ENCODE data around the gene STIM1.

STIM1 gene

DNA sequence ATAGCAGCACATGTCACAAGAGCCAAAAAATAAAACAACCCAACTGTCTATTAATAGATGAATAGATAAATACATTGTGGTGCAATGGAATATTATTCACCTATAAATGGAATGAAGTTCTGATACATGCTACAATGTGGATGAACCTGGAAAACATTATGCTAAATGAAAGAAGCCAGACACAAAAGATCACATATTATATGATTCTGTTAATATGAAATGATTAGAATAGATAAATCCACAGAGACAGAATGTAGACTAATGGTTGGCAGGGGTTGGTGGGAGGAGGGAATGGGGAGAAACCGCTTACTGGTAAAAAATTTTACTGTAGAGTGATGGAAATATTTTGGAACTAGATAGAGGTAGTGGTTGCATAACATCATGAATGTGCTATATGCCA, 206.2 kb downstream of the STIM1 start:
- DNase-seq (ENCODE audit: low spot score) (no peak), FAIRE-seq (no peak)

DNA sequence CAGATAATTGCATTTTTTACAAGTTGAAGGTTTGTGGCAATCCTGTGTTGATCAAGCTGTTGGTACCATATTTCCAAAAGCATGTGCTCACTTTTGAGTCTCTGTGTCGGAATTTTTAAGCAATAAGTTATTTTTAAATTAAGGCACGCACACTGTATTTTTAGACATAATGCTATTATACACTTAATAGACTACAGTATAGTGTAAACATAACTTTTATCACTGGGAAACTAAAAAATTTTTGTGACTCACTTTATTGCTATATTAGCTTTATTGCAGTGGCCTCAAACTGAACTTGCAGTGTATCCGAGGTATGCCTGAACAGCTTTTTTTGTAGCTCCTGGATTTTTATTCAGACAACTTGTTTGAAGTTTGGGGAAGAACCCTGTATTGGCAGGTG, 207.9 kb downstream of the STIM1 start:
- DNase-seq (ENCODE audit: low spot score) = no peak
- no peak for FAIRE-seq

DNA sequence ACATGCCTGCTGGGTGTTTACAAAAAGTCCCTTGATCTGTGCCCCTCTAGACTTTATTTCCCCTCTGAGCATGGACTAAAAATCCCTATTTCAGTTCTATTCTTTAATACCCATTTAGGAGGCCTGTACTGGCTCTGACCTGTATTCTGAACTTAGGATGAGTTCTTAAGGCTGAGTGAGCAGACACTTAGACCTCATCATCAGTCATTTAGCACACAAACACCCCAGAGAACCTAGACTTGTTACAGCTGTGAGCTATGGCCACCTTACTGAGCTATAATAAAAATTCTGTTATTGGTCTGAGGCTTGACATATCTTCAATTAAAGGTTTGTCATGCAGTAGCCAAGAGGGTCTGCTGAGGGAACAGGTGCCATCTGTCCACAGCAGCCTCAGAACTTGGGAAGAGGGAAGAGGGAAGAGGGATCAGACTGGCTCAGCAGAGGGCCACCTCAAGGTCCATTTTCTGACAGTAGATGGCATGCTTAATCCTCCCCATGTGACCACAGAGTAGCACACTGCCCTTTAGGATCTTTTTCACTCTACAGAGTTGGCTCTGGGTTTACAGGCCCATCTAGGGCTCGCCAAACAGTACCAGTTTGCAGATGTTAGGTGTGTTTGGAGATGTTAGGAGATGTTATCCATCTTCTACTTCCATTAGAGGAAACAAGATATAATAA, 209.0 kb downstream of the STIM1 start:
- FAIRE-seq = no peak
- no peak for DNase-seq (ENCODE audit: low spot score)

DNA sequence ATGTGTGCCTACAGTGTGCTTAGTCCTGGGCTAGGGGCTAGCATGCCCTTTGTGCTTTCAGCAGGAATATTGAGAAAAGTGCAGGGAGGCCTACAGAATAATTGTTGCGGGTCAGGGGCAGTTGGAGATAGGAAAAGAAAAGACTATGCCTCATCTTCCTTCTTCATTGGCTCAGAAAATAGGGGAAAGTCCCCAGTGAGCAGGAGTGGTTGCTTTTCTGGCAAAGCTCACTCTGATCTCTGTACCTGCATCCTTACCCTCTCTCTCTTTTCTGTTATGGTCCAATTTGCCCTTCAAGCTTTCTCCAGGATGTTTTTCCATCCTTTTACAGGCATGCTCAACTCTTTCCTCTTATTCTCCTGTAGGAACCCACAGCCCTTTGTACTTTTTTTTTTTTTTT, 209.6 kb downstream of the STIM1 start:
- no peak for FAIRE-seq
- no peak for DNase-seq (ENCODE audit: low spot score)

DNA sequence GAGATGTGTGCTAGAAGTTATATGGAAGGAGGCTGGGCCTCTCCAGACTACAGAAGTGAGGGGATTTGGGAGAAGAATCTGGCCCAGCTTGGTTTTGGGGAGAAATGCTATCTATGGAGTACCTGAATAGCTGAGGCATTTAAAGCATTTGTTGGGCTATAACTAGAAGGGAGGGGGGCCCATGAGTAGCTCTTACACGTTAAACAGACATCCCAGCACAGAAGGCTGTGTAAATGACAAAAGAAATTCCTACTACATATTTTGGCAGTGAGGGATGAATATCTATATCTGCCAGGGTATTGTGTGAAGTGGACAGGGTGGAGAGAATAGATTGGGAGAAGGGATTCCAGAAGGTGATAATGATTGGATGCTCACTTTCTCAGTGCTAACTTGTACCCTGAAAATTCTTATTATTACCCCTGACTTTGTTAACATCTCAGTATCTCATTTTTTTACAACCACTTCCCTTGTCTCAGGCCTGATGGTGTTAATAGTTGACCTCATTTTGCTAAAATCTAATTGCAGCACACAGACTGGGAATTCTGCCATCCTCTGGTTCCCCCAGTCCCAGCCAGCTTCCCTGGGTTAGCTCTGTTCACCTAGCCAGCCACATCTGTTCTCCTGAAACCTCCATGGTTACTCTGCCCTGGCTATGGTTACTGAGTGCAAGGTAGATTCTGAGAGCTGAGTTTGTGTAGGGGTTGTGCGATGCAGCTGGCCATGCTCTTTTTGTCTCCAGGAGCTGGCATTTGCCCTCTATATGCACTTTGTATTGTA, 210.3 kb downstream of the STIM1 start:
- no peak for FAIRE-seq

DNA sequence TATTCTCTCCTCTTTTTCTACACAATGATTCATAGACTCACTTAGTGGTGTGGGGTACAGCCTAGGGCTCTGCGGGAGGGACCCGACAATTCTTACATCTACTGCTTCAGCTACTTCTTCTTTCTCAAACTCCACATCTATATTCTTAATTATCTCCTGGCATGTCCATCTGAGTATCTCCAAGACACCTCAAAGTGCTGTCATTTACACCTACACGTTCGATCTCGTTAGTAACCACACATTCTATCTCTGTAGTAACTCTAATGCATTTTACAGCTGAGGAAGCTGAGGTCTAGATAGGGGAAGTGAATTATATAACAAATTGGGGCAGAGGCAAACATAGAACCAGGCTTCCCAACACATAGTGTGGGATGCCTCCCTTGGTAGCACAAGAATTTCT, 211.4 kb downstream of the STIM1 start:
- FAIRE-seq = no peak
- DNase-seq (ENCODE audit: low spot score) = no peak

More for the DNA sequence above, 210.3 kb downstream of the STIM1 start:
- no peak for DNase-seq (ENCODE audit: low spot score)

DNA sequence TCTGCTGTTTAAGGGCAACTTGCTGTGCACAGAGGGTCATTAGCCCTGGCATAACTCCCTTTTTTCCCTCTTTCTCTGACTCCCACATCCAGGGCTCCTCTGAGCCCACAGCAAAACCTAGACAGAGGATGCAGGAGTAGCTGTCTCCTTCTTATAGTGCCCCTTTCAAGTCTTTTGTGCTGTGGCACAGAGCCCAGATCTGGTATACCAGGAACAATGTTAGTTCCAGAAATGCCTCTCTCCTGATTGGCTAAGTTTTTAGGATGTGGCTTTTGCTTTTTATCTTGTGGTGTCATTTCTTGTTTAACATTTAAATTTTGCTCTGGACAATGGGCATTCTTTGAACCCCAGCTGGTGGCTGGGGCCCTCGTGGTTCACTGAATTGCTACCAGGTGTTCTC, 213.5 kb downstream of the STIM1 start:
- no peak for DNase-seq (ENCODE audit: low spot score)
- FAIRE-seq = no peak

DNA sequence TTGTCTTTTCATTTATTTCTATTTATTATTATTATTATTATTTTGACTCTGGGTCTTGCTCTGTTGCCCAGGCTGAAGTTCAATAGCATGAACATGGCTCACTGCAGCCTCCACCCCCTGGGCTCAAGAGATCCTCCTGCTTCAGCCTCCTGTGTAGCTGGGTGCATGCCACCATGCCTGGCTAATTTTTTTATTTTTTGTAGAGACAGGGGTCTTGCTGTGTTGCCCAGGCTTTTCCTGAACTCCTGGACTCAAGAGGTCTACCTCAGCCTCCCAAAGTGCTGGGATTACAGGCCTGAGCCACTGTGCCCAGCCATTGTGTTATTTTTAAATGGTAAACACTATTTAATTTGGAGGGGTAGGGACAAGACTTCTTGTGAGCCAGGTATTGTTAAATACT, 215.9 kb downstream of the STIM1 start:
- no peak for DNase-seq (ENCODE audit: low spot score)

DNA sequence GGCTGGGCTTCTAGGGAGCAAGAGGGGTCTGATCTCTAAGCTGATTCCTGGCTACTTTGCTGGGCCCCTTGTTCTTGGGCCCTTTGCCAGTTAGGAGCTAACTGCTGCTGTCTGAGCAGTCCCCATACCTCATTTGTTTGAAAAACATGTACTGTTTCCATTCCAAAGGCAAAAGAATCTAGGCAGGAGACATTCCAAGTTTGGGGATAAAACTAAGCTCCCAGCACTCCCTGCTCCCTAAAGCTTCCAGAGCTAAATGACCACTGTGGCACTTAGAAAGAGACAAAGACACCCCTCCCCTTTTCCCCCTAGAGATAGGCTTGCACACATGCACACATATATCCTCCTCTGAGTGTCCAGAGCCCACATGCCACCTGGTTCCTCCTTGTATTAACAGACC, 216.4 kb downstream of the STIM1 start:
- no peak for DNase-seq (ENCODE audit: low spot score)
- no peak for FAIRE-seq

More for the DNA sequence above, 215.9 kb downstream of the STIM1 start:
- no peak for FAIRE-seq

DNA sequence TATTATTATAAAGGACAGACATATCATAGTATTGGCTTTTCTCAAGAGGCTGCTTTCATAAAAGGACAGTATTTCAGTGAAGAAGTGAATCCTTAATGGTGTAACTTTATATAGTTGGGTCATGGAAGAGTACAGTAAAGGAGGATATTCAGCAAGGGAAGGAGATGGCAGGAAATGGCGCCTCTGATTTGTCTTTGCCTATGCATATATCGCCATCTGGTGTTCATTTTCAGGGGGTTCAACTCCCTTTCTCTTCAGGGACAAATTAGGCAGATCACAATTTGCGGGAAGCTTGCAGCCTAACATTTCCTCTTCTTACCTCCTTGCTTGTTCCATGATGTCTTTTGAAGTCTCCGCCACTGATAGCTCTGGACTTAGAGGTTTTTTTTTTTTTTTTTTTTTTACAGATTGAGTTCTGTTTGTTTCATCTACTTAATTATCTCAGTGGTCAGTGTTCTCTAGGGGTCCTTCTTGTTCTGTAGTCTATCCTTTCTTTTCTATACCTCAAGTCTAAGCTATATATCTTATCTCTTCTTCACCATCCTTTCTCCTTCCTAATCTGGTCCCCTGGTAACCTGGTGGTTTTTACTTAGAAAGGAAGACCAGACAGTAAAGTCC, 217.3 kb downstream of the STIM1 start:
- DNase-seq (ENCODE audit: low spot score) (peak; percentile 72), FAIRE-seq (no peak)

DNA sequence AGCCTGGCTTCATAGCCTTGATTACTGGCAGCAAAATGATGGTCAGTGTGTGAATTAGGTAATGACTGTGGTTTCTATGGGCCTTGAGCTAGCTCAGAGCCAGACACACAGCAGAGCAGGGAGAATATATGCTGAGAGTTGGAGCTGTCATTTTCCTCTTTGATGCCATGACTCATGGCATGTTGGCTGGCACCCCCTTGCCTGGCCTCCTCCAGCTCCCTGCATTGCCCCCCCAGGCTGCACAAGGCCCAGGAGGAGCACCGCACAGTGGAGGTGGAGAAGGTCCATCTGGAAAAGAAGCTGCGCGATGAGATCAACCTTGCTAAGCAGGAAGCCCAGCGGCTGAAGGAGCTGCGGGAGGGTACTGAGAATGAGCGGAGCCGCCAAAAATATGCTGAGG, 218.8 kb downstream of the STIM1 start:
- DNase-seq (ENCODE audit: low spot score) (no peak), FAIRE-seq (no peak)

DNA sequence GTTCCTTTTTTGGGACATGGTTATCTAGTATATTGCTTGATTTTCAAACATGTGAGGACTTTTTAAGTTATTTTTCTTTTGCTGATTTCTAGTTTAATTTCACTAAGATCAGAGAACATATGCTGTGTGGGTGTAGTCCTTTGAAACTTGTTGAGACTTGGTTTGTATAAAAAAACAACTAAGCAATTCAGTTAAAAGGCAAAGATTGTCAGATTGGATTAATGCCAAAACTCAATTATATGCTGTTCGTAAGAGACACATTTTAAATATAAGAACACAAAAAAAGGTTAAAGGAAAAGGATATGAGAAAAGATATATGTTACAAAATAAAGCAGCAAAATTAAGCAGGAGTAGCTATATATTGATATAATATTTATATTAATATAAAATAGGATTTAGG, 221.3 kb downstream of the STIM1 start:
- FAIRE-seq (no peak), DNase-seq (ENCODE audit: low spot score) (no peak)

DNA sequence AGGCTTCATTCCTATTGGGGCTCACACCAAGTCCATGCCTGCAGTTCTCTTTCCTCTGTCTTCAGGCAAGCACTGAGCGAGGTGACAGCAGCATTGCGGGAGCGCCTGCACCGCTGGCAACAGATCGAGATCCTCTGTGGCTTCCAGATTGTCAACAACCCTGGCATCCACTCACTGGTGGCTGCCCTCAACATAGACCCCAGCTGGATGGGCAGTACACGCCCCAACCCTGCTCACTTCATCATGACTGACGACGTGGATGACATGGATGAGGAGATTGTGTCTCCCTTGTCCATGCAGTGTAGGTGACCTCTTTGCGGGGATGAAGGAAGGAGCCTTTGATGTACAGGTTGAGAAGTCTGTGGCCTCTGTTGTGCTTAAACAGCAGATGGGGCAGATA, 227.7 kb downstream of the STIM1 start:
- FAIRE-seq = no peak
- DNase-seq (ENCODE audit: low spot score) = no peak

DNA sequence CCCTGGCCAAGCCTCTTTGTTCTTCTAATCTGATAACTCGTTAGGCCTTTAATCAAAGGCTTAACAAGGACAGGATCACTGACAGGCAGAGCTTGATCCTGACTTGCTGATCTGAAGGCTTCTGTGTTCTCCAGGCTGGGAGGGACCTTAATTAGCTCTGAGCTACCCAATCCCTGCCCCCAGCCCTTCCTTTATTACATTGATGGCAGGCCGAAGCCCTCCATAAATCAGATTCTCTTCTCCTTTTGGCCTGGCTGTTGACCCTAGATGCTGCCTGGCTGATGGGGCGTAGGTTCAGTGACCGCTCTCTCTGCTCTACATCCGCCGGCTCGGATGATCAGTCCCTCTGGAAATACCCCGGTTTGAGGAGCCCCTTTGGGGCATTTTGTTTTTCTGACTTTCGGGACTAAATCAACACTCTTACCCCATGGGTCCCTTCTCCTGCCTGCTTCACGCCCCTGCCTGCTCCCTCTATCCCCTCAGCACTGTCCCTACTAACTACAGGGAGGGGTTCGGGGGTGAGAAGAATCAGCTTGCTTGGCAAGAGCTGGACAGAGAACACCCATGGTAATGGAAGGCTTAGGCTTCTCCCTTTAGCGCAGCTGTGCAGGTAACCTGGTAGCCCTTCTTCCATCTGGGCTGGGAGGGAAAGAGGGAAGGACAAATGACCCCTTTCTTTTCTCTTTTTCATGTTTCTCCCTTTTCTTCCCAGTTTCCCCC, 229.1 kb downstream of the STIM1 start:
- no peak for DNase-seq (ENCODE audit: low spot score)
- no peak for FAIRE-seq

DNA sequence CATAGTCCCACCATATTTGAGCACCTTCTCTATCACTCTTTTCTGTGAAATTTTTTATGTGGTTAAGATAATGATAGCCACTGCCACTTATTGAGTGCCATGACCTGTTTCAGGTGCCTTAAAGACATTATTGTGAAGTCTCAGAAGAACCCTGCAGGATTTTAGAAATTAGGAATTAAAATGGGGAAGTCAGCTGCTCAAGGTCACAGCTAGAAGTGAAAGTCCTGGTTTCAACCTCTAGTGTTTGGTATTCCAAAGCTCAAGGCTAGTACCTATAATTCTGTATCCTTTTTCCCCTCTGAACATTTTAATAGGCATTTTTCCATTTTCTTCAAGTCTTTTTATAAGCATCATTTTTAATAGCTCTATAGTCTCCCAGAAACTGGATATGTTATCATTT, 230.1 kb downstream of the STIM1 start:
- no peak for DNase-seq (ENCODE audit: low spot score)
- no peak for FAIRE-seq

DNA sequence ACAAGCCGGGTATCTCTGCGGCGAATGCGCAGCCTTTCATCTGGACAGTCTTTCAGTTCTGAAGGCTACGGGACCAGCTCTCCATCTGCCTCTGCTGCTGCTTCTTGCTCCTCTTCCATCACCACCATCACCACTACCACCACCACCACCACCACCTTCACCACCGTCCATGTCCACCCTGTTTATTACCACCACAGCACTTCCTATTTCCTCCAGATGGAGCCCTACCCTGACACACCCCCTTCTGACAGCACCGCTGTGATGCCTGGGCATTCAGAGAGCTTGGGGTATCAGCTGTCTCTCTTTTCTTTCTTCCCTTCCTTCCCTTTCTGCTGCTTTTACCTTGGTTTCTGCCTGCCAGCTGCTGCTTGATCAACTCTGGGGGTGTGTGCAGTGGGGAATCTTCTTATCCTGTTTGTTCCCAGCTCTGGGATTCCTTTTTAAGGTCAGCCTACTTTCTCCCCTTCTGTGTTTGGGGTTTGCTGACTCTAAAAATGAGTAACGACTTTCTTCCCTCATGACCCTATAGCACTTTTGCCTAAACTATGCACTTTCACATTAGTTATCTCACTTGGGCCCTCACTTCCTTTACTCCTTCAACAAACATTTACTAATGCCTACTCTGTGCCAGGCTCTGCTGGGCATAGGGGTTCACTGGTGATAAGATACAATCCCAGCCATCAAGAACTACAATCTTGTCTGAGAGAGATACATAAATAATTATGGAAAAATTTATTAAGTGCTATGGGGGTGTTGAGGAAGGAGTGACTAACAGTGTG, 231.3 kb downstream of the STIM1 start:
- FAIRE-seq = no peak

DNA sequence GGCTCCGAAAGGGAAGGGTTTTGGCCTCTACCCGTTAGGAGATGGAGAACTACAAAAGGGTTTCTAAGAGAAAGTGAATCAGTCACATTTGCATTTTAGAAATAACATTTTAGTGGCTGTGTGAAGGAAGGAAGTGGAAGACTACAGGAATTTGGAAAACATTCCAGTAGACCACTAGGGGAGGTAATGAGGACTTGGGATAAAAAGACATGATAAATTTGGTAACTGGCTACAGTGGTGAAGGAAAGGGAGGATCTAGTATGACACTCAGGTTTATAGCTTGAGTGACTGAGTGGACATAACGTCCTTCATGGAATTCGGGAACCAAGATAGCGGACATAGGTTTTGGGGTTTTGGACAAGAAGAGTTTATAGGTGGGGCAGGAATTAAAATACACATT, 232.1 kb downstream of the STIM1 start:
- no peak for DNase-seq (ENCODE audit: low spot score)
- no peak for FAIRE-seq

More for the DNA sequence above, 231.3 kb downstream of the STIM1 start:
- DNase-seq (ENCODE audit: low spot score) = no peak

DNA sequence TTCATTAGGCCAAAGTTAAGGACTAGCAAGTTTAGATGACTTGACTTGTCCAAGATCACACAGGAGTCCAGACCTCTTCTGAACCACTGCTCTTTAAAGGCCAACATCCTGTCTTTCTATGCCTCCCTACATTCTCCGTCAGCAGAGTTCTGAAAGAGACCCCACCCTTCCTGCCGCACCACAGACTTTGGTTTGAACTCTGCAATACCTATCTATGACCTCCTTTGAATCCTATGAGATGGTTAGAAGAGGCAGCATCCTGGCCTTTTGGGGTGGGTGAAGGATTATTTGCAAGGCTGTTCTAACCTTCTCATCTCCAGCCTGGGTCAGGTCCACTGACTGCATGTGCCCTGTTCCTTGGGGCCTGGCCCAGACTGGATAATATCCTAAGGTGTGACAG, 234.8 kb downstream of the STIM1 start:
- FAIRE-seq = no peak
- no peak for DNase-seq (ENCODE audit: low spot score)

DNA sequence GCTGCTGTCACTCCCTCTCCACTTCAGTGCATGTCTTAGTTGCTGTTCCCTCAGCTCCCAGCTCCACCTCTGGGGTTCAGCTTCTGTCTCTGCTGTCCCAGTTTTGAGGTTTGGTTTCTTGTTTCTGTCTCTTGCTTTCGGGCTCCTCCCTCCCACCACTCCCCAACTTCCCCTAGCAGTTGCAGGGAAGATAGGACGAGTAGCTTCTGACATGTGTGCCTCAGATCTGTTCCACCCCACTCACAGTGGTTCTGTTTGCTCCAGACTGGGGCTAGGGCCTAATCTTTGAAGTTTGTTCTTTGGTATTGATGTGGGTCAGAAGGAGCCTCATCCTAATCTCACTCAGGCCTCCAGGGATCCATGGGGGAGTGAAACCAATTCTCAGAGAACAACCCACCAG, 236.6 kb downstream of the STIM1 start:
- no peak for FAIRE-seq
- DNase-seq (ENCODE audit: low spot score) = no peak

DNA sequence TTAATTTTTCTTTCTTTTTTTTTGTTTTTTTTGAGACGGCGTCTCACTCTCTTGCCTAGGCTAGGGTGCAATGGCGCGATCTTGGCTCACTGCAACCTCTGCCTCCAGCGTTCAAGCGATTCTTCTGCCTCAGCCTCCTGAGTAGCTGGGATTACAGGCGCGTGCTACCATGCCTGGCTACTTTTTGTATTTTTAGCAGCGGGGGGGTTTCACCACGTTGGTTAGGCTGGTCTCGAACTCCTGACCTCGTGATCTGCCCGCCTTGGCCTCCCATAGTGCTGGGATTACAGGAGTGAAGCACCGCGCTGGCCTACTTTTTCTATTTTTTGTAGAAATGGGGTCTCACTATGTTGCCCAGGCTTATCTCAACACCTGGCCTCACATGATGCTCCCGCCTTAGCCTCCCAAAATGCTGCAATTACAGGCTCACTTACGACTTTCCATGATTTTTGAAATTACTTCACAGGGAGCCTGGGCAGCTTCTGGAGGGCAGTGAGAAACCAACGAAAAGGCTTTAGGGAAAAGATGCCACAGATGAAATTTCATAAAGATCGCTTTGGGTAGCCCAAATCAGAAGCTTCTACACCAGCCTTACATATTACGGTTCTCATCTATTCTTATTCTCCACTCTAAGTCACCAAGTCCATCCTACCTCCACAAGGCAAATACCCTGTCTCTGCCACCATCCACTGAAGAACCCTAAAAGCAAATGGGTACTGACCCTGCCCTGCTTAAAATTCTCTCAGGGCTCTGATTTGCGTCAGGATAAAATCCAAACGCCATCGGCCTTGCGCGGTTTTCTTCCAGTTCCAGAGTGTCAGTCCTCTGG, 238.3 kb downstream of the STIM1 start:
- no peak for DNase-seq (ENCODE audit: low spot score)
- no peak for FAIRE-seq

Measured in urothelium cell line (cell line).